NT2/D1 (cell line): Measurements from ENCODE around the gene SLC6A20.

Experiments used
- SUZ12 ChIP-seq: IDR thresholded peaks from 2 replicates; pipeline ENCODE4 v1.6.1; 2011; ENCODE audit not compliant: insufficient read length, insufficient read depth; ENCODE audit errors: extremely low read depth
- ZNF274 ChIP-seq: IDR thresholded peaks from 2 replicates; pipeline ENCODE4 v1.6.1; 2011; ENCODE audit warnings: mild to moderate bottlenecking, low read depth, low read length

GRCh38 chr3:45772341-45773035, 23.8 kb downstream of the SLC6A20 start:
- TF ChIP-seq ZNF274 (no peak), SUZ12 (no peak)
